GM18951 (cell line): ENCODE results near the gene KRT86.
"Not testable (repeated sequence)": the region's sequence is repeated elsewhere in the genome, so short reads cannot be mapped to it uniquely, and the experiment has no call there.

Source experiments
- POLR2A ChIP-seq: IDR thresholded peaks from 4 replicates; pipeline ENCODE4 v1.6.1; 2011; ENCODE audit warnings: mild to moderate bottlenecking; ENCODE audit not compliant: insufficient read length, insufficient read depth; ENCODE audit errors: extremely low read depth
- in situ Hi-C: fragments of 300-500 bp; cut with MboI; formaldehyde crosslinking; loops from one replicate; pipeline ENCODE4 v1.12.0; 2022; ENCODE audit warnings: low sequenced_read_pairs, mixed read lengths, inconsistent platforms; ENCODE audit not compliant: unreplicated experiment

The KRT86 gene

GRCh38 chr12:52291267-52291935, 17.0 kb downstream of the KRT86 start, which contains the start of gene KRT81:
Gene KRT81, minus strand, starts transcription at chr12:52291534. Its CDS starts 69 bp downstream, at chr12:52291465.
- in situ Hi-C loops, result no loop called here
- TF ChIP-seq POLR2A, result no peak

- TF ChIP-seq POLR2A, result no peak
- in situ Hi-C loops, result no loop called here
These were observed 19.5 kb downstream of the KRT86 start for GRCh38 chr12:52293926-52294325.

DNA sequence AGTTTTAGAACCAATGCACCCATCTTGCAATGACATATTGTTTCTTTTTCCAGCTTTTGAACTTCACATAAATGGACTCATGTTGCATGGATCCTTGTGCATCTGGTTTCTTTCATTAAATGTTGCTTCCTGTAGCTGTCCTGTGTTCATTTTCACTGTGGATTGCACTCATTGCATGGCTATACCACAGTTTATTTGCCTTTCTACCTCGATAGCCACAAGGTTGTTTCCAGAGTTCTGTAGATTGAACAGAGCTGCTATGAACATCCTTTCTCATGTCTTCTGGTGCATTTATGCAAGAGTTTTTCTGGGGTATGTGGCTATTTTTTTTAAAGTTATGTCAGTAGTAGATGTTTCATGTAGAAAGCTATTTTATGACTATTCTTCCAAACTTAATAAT, 20.4 kb downstream of the KRT86 start:
- in situ Hi-C loops, result no loop called here

DNA sequence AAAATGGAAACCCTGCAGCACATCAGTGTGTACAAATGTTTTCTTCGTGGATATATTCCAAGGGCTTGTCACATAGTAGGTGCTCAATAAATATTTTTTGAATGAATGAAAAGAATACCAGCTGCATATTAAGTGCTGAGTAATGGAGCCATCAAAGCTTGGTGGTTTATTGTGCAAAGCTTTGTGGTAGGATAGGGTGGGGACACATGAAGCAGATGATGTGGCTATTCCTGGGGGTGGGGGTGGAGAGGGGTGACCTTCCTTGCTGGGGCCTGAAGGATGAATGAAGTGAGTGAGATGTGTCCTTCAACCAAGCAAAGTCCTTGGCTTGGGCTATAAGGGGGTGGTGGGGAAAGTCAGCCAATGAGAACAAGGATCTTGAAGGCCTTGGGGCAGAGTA, 21.2 kb downstream of the KRT86 start:
- TF ChIP-seq POLR2A, result no peak
- in situ Hi-C loops, result no loop called here

More for the DNA sequence above, 20.4 kb downstream of the KRT86 start:
- no peak for TF ChIP-seq POLR2A

DNA sequence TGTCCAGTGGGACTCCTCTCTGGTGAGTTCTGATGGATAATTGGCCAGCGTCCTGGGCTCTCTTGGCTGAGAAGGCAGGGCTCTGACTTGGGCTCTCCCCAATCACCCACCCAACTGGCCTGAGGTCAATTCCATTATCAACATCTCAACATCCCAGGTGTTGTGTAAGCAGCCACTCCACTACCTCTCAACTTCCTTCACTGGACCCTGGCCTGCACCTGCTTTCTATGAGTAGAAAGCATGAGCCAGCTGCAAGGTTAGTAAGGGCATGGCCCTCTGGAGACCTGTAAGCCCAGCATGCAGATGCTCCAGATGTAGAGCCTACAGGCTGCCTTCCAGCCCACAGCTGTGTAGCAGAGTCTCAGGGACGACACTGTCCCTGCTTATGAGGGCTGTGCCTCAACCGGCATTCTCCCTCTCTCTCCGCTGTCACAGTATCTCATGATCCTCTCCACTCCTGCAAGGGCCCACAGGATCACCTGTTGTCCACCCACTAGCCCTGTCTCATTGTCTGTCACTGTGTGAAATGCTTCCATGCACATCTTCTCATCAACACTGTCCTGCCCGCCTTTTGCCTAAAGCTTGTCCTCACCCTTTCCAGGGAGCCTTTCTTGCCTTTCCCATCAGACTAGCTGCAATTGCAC, 22.2 kb downstream of the KRT86 start:
- in situ Hi-C loops, result no loop called here
- no peak for TF ChIP-seq POLR2A

DNA sequence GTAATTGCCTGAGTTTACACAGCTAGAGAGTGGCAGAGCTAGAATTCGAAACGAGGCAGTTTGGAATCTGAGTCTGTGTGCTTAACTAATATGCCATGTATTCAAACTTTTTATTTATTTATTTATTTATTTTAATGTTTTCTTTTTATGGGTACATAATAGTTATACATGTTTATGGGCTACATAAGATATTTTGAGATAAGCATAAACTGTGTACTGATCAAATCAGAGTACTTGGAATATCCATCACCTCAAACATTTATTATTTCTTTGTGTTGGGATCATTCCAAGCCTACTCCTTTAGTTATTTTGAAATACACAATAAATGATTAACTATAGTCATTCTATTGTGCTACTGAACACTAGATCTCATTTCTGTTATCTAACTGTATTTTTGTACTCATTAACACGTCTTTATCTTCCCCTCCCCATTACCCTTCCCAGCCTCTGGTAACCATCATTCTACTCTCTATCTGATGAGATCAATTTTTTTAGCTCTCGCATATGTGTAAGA, 24.3 kb downstream of the KRT86 start:
- in situ Hi-C loops, result no loop called here

GRCh38 chr12:52300796-52301691, 26.6 kb downstream of the KRT86 start:
- in situ Hi-C loops, result no loop called here
- TF ChIP-seq POLR2A, result no peak

More for the DNA sequence above, 24.3 kb downstream of the KRT86 start:
- no peak for TF ChIP-seq POLR2A

DNA sequence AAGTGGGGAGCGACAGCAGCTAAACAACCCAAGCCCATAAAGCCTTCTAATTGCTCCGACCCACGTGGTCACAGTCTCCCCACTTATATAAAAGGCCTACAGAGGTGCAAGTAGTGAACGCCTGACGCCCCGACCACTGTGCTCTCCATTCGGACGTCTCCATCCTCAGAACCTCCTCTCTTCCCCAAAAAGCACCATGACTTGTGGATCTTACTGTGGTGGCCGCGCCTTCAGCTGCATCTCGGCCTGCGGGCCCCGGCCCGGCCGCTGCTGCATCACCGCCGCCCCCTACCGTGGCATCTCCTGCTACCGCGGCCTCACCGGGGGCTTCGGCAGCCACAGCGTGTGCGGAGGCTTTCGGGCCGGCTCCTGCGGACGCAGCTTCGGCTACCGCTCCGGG, 27.3 kb downstream of the KRT86 start:
- in situ Hi-C loops, result not testable (repeated sequence)

GRCh38 chr12:52302242-52302914, 27.9 kb downstream of the KRT86 start:
- in situ Hi-C loops, result not testable (repeated sequence)

- in situ Hi-C loops, result not testable (repeated sequence)
These were observed 30.5 kb downstream of the KRT86 start for GRCh38 chr12:52304941-52305411.

DNA sequence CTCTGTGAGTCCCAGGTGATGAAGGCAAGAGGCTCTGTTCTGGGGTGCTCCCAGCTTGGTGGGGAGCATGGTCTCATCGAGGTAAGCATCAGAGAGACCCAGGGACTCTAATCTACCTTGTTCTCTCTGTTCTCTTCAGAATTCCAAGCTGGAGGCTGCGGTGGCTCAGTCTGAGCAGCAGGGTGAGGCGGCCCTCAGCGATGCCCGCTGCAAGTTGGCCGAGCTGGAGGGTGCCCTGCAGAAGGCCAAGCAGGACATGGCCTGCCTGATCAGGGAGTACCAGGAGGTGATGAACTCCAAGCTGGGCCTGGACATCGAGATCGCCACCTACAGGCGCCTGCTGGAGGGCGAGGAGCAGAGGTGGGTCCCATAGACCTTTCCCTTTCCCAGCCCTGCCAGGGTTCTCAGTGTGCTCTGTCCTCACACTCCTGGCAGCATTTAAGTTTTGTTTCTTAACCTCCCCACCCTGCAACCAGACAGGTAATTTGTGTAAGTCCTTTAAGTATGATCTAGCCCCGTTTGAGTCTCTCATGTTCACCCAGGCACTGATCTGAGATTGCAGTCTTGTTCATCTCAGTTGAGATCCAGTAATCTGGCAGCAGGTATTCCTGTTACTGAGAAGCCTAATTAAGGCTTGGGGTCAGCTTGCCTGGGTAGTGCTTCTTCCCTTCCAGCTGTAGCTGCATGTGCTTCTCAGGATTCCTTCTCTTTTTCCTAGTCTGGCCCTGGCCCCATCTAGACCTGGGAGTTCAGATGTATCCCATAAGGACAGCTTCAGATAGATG, 31.7 kb downstream of the KRT86 start:
- in situ Hi-C loops, result no loop called here
- TF ChIP-seq POLR2A, result no peak

GRCh38 chr12:52306731-52307130, 32.3 kb downstream of the KRT86 start:
- no peak for TF ChIP-seq POLR2A
- in situ Hi-C loops, result no loop called here
